HG03108 (cell line): ENCODE data around the gene PIAS4.

Experiments used
- ATAC-seq: cut with Tn5 transposase; IDR thresholded peaks from one replicate; pipeline ENCODE4 v1.9.1; 2021; ENCODE audit warnings: moderate library complexity; ENCODE audit not compliant: unreplicated experiment

PIAS4 gene

GRCh38 chr19:4038661-4039423 lies 31.3 kb downstream of the PIAS4 start:
- ATAC-seq: no peak

DNA sequence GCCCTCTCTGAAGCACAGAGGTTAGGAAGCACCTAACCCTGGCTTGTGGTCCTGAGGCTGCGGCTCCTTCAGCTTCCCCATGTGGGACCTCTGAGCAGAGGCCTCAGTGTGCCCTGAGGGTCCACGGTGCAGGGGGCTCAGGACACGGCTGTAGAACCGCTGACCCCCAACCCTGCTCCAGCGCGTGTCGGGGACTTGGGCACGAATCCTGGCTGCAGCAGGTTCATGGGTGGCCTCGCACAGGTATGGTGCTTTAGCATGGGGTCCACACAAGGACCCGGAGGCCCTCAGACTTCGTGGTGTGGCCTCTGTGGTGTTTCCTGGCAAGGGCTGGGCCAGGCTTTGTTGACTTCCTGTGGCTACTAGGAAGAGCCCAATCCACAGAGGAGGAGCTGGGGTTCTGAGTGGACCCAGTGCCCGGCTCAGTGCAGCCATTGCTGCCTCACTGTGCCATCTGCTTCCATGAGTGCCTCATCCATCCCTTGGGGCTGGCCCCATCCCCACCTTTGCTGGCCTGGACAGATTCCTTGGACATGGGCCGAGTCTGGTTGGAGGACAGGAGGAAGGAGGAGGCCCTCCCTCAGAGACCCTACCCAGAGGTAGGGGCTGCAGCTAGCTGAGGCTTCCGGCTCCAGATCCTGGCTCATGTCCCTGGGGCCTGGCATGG lies 34.7 kb downstream of the PIAS4 start:
- ATAC-seq: no peak

DNA sequence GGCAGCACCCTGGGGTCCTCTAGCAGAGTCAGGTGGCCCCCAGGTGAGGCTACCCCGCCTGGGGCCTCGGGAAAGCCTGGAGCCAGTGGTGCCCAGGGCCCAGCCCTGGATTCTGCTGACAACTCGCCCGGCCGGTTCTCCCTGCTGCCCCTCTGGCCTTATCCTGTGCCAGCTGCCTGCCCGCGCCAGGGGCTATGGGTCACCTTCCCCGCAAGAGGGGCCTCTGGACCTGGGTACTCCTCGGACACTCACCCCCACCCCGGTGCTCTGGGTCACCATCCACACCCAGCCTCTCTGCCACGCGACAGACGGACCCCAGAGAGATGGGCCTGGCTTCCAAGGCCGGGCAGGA lies 35.2 kb downstream of the PIAS4 start:
- no peak for ATAC-seq

- ATAC-seq: no peak
Observed at GRCh38 chr19:4043401-4043800, 35.9 kb downstream of the PIAS4 start.

DNA sequence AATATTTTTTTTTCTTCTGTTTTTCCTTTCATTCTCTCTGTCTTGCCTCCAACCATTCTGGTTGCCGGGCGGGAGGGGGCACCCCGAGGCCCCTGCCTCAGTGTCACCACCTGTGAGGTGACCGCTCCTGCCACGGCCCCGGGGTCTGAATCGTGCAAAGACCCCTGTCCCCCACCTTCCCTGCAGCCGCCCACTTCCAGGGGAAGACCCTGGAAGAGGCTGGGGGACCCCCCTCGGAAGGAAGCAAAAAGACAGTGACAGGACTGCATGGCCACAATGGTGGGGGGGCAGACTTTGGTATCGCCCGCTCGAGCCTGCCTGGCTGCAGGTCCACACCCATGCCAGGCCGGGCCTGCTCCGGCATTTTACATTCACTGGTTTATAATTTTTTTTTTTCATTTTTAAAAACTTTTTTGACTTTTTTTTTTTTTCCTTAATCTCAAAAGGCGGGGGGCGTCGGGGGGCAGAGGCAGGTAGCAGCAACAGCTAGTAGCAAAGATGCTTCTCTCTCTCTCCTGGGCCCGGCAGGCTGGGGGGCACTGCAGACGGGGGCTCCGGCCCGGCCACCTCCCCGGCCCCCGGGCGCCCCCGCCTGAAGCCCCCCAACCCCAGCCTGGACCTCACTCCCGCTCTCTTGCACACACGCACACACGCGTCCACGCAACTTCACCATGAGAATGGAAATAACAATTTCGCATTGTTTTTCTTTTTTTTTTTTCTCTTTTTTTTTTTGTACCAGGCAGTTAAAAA lies 36.6 kb downstream of the PIAS4 start:
- no peak for ATAC-seq

GRCh38 chr19:4044990-4045465 lies 37.5 kb downstream of the PIAS4 start:
- ATAC-seq: no peak

DNA sequence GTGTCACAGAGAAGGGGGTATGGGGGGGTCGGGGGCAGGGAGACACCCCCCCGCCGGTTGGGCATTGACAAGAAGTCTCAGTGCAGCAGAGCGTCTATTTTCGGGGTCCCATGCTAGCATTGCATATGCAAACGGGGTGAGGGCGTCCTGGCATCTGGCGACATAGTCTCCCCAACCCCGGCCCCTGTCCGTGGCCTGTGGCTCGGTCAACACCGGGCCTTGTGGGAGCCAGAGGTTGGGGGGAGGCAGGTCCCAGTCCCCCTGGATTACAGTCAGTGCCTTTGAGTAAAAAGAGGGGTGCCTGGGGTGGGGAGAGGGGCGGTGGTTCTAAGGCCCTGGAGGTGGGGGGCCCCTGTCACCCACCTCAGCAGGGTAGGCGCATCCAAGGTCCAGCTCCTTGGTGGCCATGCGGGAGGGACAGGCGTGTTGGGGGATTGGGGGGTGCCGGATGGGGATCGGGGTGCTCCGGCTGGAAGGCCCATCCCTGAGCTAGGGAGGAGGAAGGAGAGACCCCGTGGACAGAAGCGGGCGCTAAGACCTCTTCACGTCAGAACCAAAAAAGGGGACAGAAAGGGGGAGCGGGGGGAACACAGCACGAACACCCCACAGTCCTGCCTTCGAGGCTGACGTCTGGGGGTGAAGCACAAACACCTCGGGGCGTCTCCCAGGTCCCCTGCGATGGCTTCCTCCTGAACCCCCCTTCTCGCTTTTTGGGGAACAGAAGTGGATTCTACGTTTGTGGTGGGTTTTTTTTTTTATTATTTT lies 38.2 kb downstream of the PIAS4 start:
- no peak for ATAC-seq

DNA sequence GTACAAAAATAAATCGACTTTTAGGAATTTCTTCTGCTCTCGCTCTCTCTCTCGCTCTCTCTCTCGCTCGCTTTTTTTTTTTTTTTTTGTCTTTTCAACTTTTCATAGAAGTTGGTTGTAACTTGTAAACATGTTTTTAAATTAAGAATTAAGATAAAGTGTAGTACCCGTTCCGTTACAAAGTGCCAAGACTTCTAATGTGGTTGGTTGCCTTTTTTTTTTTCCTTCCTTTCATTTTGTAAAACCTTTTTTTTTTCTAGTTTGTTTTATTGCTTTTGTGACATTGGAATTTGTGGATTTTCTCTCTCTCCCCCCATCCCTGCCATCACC lies 38.8 kb downstream of the PIAS4 start:
- no peak for ATAC-seq

- ATAC-seq: no peak
Observed at GRCh38 chr19:4046946-4047683, 39.6 kb downstream of the PIAS4 start.

DNA sequence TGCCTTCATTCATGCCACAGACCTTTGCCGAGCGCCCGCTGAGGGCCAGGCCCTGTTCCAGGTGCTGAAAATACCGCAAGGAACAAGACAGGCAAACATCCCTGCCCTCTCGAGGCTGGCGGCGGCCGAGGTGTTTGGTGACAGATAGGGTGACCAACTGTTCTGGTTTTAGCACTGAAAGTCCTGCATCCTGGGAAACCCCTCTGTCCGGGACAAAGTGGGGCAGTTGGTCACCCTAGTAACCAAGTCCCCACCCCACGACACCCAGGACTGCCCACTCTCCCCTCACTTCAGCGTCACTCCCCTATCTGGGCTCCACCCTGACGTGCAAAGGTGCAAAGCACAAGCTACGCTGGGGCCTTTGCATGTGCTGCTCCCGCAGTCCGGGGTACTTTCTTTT lies 41.9 kb downstream of the PIAS4 start:
- ATAC-seq: no peak

DNA sequence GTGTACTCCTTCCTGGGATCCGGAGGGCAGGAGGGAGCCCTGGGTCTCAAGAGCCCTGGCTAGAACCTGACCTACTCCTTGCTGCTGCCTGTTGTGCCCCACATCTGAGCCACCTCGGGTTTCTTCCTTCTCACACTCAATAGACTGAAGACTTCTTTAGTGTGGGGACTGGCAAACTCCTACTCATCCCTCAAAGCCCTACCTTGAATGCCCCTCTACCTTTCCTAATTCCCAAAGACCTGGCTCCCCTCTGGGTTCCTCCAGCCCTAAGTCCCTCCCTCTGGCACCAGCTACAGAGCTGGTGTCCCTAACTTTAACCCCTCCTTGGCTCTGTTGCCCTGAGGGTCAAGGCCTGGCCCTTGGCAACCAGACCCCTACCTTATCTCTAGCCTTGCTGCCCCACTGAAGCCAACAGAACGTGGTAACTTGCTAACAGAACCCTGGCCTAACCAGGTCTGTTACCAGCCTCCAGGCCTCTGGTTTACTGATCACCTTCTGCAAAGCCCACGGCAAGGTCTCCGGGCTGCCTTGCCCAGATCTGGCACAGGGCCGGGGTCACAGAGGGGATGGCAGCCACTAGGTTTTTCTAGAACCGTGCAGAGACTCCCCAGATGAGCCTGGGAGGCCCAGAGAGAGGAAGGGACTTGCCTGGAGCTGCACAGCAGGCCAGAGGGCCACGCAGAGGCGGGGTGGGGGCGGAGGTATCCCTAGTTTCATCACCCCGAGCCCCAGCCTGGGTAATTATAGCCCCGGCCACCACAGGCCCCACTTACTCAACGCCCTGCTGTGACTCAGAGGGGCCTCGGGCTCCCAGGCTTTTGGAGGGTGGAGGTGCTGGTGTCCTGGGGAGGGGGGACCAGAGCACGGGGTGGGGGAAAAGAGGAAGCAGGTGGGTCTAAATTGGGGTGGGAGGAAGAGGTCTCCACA lies 43.9 kb downstream of the PIAS4 start:
- ATAC-seq: no peak

DNA sequence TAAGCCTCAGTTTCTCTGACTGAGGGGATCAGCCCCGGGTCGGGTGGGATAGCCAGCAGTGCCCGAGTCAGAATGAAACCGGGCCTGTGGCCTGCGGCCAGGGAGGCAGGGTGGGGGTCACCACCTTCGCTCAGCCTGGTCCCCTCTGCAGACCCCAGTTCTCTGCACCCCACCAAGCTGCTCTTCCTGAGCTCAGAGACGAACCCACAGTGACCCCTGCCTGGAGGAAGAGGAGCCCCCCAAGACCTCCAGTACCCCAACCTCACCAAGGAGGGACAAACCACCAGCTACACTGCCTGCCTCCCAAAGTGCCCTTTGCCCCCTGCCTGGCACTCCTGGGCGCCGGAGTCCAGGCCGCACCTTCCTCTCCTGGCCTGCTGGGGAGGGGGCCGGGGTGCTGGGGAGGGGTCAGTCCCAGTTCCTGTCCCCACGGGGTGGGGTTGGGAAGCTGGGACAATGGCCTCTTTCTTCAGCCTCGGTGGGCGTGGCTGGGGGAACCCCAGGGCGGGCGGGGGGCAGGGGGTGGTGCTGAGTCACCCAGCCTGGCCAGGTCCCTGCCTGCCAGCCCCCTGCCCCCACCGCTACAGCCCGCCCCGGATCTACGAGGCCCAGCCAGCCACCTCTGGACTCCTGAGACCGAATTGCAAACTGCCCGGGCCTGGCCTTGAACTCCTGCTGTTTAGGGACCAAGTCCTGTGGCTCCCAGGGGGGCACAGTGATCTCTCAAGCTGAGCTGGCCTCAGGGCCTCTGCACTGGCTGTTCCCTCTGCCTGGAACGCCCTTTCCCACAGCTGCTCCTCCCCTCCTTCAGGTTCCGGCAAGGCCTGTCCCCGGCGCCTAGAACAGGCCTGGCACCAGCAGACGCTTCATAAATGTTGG lies 44.8 kb downstream of the PIAS4 start:
- no peak for ATAC-seq

DNA sequence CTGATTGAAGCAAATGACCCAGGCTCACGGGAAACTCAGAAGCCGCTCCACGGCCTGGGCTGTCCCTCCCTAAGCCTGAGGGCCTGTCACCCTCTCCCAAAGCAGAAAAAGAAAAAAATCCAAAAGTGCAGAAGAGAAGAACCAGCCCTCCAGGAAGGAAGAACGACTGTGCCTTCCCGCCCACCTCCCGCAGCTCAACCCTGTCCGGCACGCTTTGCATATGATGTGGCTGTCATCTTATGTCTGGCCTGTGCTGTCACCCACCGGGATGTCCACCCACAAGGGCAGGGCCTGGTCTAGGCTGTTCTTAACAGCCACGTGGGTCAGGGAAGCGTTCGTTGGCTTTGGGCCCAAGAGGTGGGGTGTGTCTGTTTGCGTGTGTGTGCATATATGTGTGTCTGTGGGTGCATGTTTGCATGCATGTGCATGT lies 45.5 kb downstream of the PIAS4 start:
- no peak for ATAC-seq

DNA sequence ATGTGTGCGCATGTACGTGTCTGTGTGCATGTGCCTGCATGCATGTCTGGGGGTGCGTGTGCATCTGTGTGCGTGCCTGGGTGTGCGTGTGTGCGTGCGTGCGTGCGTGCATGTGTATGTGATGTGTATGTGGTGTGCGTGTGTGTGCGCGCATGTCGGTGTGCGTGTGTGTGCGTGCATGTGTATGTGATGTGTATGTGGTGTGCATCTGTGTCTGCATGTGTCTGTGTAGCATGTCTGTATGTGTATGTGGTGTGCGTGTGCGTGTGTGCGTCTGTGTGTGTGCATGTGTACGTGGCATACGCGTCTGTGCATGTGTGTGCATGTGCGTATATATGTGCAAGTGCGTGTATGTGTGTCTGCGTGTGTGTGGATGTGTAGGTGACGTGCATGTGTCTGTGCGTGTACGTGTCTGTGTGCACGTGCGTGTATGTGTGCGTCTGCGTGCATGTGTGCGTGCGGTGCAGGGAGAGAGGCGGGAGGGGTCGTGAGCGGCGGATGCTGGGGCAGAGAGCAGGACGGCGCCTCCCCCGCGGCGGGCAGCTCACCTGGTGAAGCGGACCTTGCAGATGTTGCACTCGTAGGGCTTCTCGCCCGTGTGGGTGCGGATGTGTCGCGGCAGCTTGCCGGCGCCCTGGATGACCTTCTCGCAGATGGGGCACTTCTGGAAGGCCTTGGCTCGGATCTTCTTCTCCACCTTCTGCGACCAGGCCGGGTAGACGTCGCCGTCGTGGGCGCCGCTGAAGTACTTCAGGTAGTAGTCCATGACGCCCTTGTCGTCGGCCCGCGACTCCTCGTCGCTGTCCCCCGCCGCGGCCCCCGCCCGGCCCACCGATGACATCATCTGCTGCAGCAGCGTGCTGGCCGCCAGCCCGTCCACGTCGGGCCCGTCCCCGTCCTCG lies 46.1 kb downstream of the PIAS4 start:
- ATAC-seq: no peak

DNA sequence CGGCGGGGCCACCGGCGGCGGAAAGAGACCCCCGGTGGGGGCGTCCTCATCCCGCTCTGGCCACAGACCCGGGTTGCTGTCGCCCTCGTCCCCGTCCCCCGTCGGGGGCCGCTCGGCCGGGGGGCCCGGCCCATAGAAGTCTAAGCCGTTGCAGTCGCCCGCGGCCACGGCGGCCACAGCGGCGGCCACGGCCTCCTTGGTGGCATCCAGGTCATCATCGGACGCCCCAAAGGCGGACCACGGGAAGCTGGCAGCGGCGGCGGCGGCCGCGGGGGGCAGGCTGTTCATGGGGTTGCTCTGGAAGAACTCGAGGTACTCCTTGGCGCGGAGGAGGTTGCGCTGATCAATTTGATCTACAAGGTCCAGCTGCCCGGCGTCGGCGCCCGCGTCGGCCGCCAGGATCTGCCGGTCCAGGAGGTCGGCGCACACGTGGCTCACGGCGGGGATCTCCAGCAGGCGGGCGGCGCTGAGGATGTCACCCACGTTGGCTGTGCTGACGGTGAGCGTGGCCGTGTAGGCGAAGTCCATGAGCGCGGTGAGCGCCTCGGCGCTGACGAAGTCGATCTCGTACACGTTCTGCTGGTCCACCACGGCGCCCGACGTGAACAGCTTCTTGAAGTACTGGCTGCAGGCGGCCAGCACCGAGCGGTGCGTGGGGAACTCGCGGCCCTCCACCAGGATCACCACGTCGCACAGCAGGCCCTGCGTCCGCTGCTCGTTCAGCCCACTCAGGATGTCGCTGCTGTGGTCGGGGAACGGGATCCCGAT lies 47.1 kb downstream of the PIAS4 start:
- ATAC-seq: no peak

DNA sequence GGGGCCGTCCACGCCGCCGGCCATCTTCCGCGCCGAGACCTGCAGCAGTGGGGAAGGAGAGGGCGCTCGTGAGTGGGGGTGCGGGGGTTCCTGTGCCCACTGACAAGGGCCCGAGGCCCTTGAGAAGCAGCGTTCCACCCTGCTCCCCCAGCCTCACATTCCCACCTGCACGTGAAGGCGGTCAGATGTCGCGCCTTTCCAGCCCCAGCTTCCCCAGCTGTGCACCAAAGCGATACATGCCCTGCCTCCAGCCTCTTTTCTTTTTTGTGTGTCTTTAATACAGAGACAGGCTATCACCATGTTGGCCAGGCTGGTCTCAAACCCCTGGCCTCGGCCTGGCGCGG lies 47.6 kb downstream of the PIAS4 start:
- no peak for ATAC-seq
